Upper lobe of right lung (tissue), 1 donor: ENCODE data around the gene NEK4. TPM values are rescaled to one million over a fixed set of nuclear protein-coding genes. Genes with fewer than 3 reads are reported as not detected.
"Not testable (repeated sequence)": the region's sequence is repeated elsewhere in the genome, so short reads cannot be mapped to it uniquely, and the experiment has no call there.

ENCODE experiments used
- ATAC-seq: fragments of 200-7000 bp; cut with Tn5 transposase; one replicate; pipeline ENCODE4 v1.9.1; 2020; ENCODE audit warnings: mild to moderate bottlenecking, moderate library complexity
- DNase-seq: peaks from one replicate; pipeline ENCODE4 v3.0.0-alpha.2; 2020
- H3K27ac ChIP-seq: fragments of 200-600 bp; one replicate; pipeline ENCODE4 v1.8.0; 2022
- H3K27me3 ChIP-seq: fragments of 200-600 bp; one replicate; pipeline ENCODE4 v1.8.0; 2022; ENCODE audit warnings: mild to moderate bottlenecking
- H3K36me3 ChIP-seq: fragments of 200-600 bp; one replicate; pipeline ENCODE4 v1.8.0; 2022
- H3K4me1 ChIP-seq: fragments of 200-600 bp; one replicate; pipeline ENCODE4 v1.8.0; 2022
- H3K4me3 ChIP-seq: fragments of 200-600 bp; one replicate; pipeline ENCODE4 v1.8.0; 2022; ENCODE audit warnings: mild to moderate bottlenecking
- H3K9me3 ChIP-seq: fragments of 200-600 bp; one replicate; pipeline ENCODE4 v1.8.0; 2022
- CTCF ChIP-seq: fragments of 200-600 bp; IDR thresholded peaks from one replicate; pipeline ENCODE4 v1.8.0; 2022; ENCODE audit warnings: antibody characterized with exemption
- intact Hi-C: fragments of 100-400 bp; cut with DNase I; formaldehyde crosslinking; loops from one replicate; pipeline ENCODE4 v1.11.0; 2022
- total RNA-seq: library from RNA; stranded (reverse); fragmentation: NEBNext Ultra II Directional; extraction: Animal tissue kit (Norgen Biotek cat#: 25700); gene quantifications from one replicate; pipeline ENCODE4 v1.2.1, GENCODE V29; 2021
- donor health status: DM: no; HTN: yes; CAD: no; lungs with severe emphysema.

Gene NEK4
- total RNA-seq, 1 donor from 2014 or later, result 27.2 TPM

GRCh38 chr3:52733256-52733891, 37.4 kb downstream of the NEK4 start:
- Histone ChIP-seq H3K36me3 (peaks cover 59% of the 10 kb centered on the region), H3K9me3 (no peaks in the 10 kb centered on the region), H3K27ac (no peak overlapping the region), H3K4me1 (no peaks in the 10 kb centered on the region), H3K4me3 (no peak overlapping the region), H3K27me3 (no peaks in the 10 kb centered on the region)
- intact Hi-C loops, result no loop called here
- DNase-seq (no peak), ATAC-seq (no peak)
- TF ChIP-seq CTCF, result no peak

GRCh38 chr3:52731590-52731989, 39.1 kb downstream of the NEK4 start:
- Histone ChIP-seq H3K4me3 (no peak overlapping the region), H3K27me3 (no peaks in the 10 kb centered on the region), H3K9me3 (no peaks in the 10 kb centered on the region), H3K4me1 (no peaks in the 10 kb centered on the region), H3K36me3 (peaks cover 47% of the 10 kb centered on the region), H3K27ac (no peak overlapping the region)
- no peak for ATAC-seq
- intact Hi-C loops, result no loop called here
- DNase-seq, result no peak
- no peak for TF ChIP-seq CTCF

- H3K9me3 ChIP-seq, result no peaks in the 10 kb centered on the region
- peaks cover 43% of the 10 kb centered on the region for H3K36me3 ChIP-seq
- H3K4me1 ChIP-seq, result no peaks in the 10 kb centered on the region
- intact Hi-C loops, result no loop called here
- no peak for TF ChIP-seq CTCF
- DNase-seq, result no peak
- no peak for ATAC-seq
- no peak overlapping the region for H3K4me3 ChIP-seq
- H3K27ac ChIP-seq, result no peak overlapping the region
- H3K27me3 ChIP-seq, result no peaks in the 10 kb centered on the region
These were observed 40.1 kb downstream of the NEK4 start for GRCh38 chr3:52730681-52731080.

- ATAC-seq, DNase-seq: not testable (repeated sequence)
- peaks cover 24% of the 10 kb centered on the region for H3K36me3 ChIP-seq
These were observed 42.0 kb downstream of the NEK4 start for GRCh38 chr3:52728753-52729152.

GRCh38 chr3:52724511-52724910, 46.2 kb downstream of the NEK4 start:
- Histone ChIP-seq H3K4me3 (no peak overlapping the region), H3K36me3 (no peaks in the 10 kb centered on the region), H3K9me3 (no peaks in the 10 kb centered on the region), H3K27ac (no peak overlapping the region), H3K27me3 (no peaks in the 10 kb centered on the region), H3K4me1 (peaks cover 3% of the 10 kb centered on the region)
- intact Hi-C loops, result no loop called here
- ATAC-seq, result no peak
- no peak for DNase-seq
- TF ChIP-seq CTCF, result no peak

More at GRCh38 chr3:52728753-52729152, 42.0 kb downstream of the NEK4 start:
- H3K27me3 ChIP-seq, H3K9me3 ChIP-seq, intact Hi-C loops, H3K27ac ChIP-seq, H3K4me1 ChIP-seq, H3K4me3 ChIP-seq: not testable (repeated sequence)

- DNase-seq, result no peak
- H3K27ac ChIP-seq, result no peak overlapping the region
- no peaks in the 10 kb centered on the region for H3K36me3 ChIP-seq
- H3K4me3 ChIP-seq, result no peak overlapping the region
- intact Hi-C loops, result no loop called here
- H3K4me1 ChIP-seq, result peaks cover 3% of the 10 kb centered on the region
- TF ChIP-seq CTCF, result no peak
- H3K9me3 ChIP-seq, result no peaks in the 10 kb centered on the region
- no peaks in the 10 kb centered on the region for H3K27me3 ChIP-seq
- no peak for ATAC-seq
These were observed 46.8 kb downstream of the NEK4 start for GRCh38 chr3:52723935-52724334.
